ENCODE measurements around the gene STAT5B.

DNA sequence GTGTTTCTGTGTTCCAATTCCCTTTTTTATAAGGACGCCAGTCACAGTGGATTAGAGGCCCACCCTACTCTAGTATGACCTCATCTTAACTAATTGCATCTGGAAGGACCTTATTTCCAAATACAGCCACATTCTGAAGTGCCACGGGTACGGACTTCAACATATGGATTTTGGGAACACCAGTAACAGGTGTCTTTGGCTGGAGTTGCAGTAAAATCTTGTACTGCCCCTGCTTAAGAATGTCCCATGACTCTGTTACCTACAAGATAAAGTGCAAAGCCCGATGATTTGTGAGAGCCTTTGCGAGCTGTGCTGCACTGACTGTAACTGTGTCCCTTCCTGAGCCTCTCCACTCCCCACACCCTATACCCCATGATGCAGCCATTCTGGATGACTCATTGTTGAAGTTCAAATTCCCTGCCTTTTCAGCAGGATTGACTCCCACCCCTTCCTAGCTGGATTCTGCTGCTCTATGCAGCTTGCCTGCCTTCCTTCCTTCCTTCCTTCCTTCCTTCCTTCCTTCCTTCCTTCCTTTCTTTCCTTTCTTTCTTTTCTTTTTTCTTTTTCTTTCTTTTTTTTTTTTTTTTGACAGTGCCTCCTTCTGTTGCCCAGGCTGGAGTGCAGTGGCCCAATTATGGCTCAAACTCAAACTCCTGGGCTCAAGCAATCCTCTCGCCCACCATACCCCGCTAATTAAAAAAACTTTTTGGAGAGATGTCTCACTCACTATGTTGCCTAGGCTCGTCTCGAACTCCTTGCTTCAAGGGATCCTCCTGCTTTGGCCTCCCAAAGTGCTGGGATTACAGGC is 93.1 kb downstream of the STAT5B start:
- TF ChIP-seq CTCF (IDR thresholded peaks at IDR 0.05), result no peak
- TF ChIP-seq POLR2A (IDR thresholded peaks at IDR 0.05), result no peak
